Measurements from ENCODE around the gene C4orf50.

The C4orf50 gene

GRCh38 chr4:6028168-6028567 is 9.9 kb upstream of the C4orf50 start:
- no peaks in the 10 kb centered on the region for H4K20me1 ChIP-seq (ENCODE audit: insufficient read depth, low read length)
- H3K9ac ChIP-seq (ENCODE audit: low read length): no peak overlapping the region
- H3K4me2 ChIP-seq (ENCODE audit: low read length): no peak overlapping the region
- no peaks in the 10 kb centered on the region for H3K4me1 ChIP-seq (ENCODE audit: low read length)
- no peak overlapping the region for H3K27ac ChIP-seq (ENCODE audit: low read length)
- TF ChIP-seq CTCF (IDR thresholded peaks at IDR 0.05; ENCODE audit: low read depth, low read length): no peak
- TF ChIP-seq EZH2phosphoT487 (IDR thresholded peaks at IDR 0.05; ENCODE audit: low read depth): no peak
- no peaks in the 10 kb centered on the region for H3K36me3 ChIP-seq (replicated peaks; ENCODE audit: low read depth, low read length)
- H3K4me3 ChIP-seq (ENCODE audit: low read length): no peak overlapping the region
- H2AFZ ChIP-seq (ENCODE audit: low read depth, low read length): no peak overlapping the region
- peaks cover 10% of the 10 kb centered on the region; the same call in 1 of the 2 replicates for H3K27me3 ChIP-seq (ENCODE audit: low read depth, low read length)
- no peaks in the 10 kb centered on the region for H3K9me3 ChIP-seq (ENCODE audit: insufficient read depth, low read length)
- no peaks in the 10 kb centered on the region for H3K79me2 ChIP-seq (ENCODE audit: low read length)

GRCh38 chr4:6027392-6027791 is 9.2 kb upstream of the C4orf50 start:
- Histone ChIP-seq H3K4me1 (ENCODE audit: low read length) (no peaks in the 10 kb centered on the region), H3K27me3 (ENCODE audit: low read depth, low read length) (peaks cover 10% of the 10 kb centered on the region; the same call in 1 of the 2 replicates), H3K36me3 (replicated peaks; ENCODE audit: low read depth, low read length) (no peaks in the 10 kb centered on the region), H3K4me3 (ENCODE audit: low read length) (no peak overlapping the region), H3K4me2 (ENCODE audit: low read length) (no peak overlapping the region), H3K79me2 (ENCODE audit: low read length) (no peaks in the 10 kb centered on the region), H4K20me1 (ENCODE audit: insufficient read depth, low read length) (no peaks in the 10 kb centered on the region), H2AFZ (ENCODE audit: low read depth, low read length) (no peak overlapping the region), H3K9ac (ENCODE audit: low read length) (no peak overlapping the region), H3K9me3 (ENCODE audit: insufficient read depth, low read length) (no peaks in the 10 kb centered on the region), H3K27ac (ENCODE audit: low read length) (no peak overlapping the region)
- no peak for TF ChIP-seq CTCF (IDR thresholded peaks at IDR 0.05; ENCODE audit: low read depth, low read length)
- TF ChIP-seq EZH2phosphoT487 (IDR thresholded peaks at IDR 0.05; ENCODE audit: low read depth): no peak

GRCh38 chr4:6024313-6024960 is 6.2 kb upstream of the C4orf50 start:
- no peaks in the 10 kb centered on the region for H3K36me3 ChIP-seq (replicated peaks; ENCODE audit: low read depth, low read length)
- no peaks in the 10 kb centered on the region for H3K9me3 ChIP-seq (ENCODE audit: insufficient read depth, low read length)
- no peak overlapping the region for H3K27ac ChIP-seq (ENCODE audit: low read length)
- H3K4me1 ChIP-seq (ENCODE audit: low read length): no peaks in the 10 kb centered on the region
- no peak overlapping the region for H3K4me3 ChIP-seq (ENCODE audit: low read length)
- no peaks in the 10 kb centered on the region for H3K79me2 ChIP-seq (ENCODE audit: low read length)
- no peak overlapping the region for H3K9ac ChIP-seq (ENCODE audit: low read length)
- no peak overlapping the region for H2AFZ ChIP-seq (ENCODE audit: low read depth, low read length)
- H3K4me2 ChIP-seq (ENCODE audit: low read length): no peak overlapping the region
- no peaks in the 10 kb centered on the region for H4K20me1 ChIP-seq (ENCODE audit: insufficient read depth, low read length)
- peaks cover 6% of the 10 kb centered on the region; the same call in 1 of the 2 replicates for H3K27me3 ChIP-seq (ENCODE audit: low read depth, low read length)
- TF ChIP-seq EZH2phosphoT487 (IDR thresholded peaks at IDR 0.05; ENCODE audit: low read depth): no peak
- TF ChIP-seq CTCF (IDR thresholded peaks at IDR 0.05; ENCODE audit: low read depth, low read length): no peak

GRCh38 chr4:6023731-6024130 is 5.5 kb upstream of the C4orf50 start:
- no peak overlapping the region for H3K27ac ChIP-seq (ENCODE audit: low read length)
- TF ChIP-seq CTCF (IDR thresholded peaks at IDR 0.05; ENCODE audit: low read depth, low read length): no peak
- TF ChIP-seq EZH2phosphoT487 (IDR thresholded peaks at IDR 0.05; ENCODE audit: low read depth): no peak
- no peak overlapping the region for H3K4me3 ChIP-seq (ENCODE audit: low read length)
- no peak overlapping the region for H3K4me2 ChIP-seq (ENCODE audit: low read length)
- no peaks in the 10 kb centered on the region for H3K4me1 ChIP-seq (ENCODE audit: low read length)
- no peaks in the 10 kb centered on the region for H4K20me1 ChIP-seq (ENCODE audit: insufficient read depth, low read length)
- H2AFZ ChIP-seq (ENCODE audit: low read depth, low read length): no peak overlapping the region
- H3K9me3 ChIP-seq (ENCODE audit: insufficient read depth, low read length): no peaks in the 10 kb centered on the region
- no peaks in the 10 kb centered on the region for H3K79me2 ChIP-seq (ENCODE audit: low read length)
- H3K27me3 ChIP-seq (ENCODE audit: low read depth, low read length): 0 out of 2 replicates have a peak, but pooled peaks cover 2% of the 10 kb centered on the region
- H3K9ac ChIP-seq (ENCODE audit: low read length): no peak overlapping the region
- H3K36me3 ChIP-seq (replicated peaks; ENCODE audit: low read depth, low read length): no peaks in the 10 kb centered on the region
